H54 (cell line): ENCODE measurements around the gene COX6A1.

Source experiments
- DNase-seq: peaks from one replicate; pipeline ENCODE4 v3.0.0; 2011; ENCODE audit warnings: low spot score, mixed read lengths; ENCODE audit not compliant: insufficient read length
- FAIRE-seq: peaks from 3 replicates; lab custom pipeline; 2011; peaks lifted over from hg19 to GRCh38; lab: Jason Lieb, UNC
- POLR2A ChIP-seq: IDR thresholded peaks from 2 replicates; pipeline ENCODE4 v1.6.1; 2011; ENCODE audit warnings: low read depth, mild to moderate bottlenecking, low read length

COX6A1 gene

DNA sequence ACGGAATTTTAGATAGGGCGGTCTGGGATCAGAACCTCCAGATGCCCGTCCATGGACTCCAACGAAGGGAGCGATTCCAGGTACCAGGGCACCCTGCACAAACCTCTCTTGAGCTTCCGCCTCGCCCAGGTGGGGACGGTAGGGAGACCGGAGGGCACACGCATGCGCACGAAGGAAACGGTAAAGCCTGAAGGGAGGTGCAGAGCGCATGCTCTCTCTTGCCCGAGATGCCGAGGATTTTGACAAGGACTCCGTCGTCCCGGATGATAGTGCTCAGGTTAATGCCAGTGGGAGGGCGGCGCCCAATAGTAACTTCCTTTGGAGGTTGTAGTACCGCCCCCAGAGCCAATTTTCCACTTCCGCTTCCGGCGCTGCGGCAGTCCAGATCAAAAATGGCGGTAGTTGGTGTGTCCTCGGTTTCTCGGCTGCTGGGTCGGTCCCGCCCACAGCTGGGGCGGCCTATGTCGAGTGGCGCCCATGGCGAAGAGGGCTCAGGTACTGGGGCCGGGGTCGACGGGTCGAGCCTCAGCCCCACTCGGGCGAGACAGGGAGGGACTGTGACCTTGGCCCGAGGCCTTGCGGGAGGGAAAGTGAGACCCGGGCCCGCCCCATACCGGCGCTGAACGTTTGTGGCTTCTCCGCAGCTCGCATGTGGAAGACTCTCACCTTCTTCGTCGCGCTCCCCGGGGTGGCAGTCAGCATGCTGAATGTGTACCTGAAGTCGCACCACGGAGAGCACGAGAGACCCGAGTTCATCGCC, at the start of gene COX6A1:
TSS of gene COX6A1 (plus strand) at position 379 of the 760 bp plus-strand sequence. CDS start at position 393, 14 bp downstream.
- TF ChIP-seq POLR2A: peak; percentile 50
- FAIRE-seq: peak; percentile 94
- peak; percentile 94 for DNase-seq

DNA sequence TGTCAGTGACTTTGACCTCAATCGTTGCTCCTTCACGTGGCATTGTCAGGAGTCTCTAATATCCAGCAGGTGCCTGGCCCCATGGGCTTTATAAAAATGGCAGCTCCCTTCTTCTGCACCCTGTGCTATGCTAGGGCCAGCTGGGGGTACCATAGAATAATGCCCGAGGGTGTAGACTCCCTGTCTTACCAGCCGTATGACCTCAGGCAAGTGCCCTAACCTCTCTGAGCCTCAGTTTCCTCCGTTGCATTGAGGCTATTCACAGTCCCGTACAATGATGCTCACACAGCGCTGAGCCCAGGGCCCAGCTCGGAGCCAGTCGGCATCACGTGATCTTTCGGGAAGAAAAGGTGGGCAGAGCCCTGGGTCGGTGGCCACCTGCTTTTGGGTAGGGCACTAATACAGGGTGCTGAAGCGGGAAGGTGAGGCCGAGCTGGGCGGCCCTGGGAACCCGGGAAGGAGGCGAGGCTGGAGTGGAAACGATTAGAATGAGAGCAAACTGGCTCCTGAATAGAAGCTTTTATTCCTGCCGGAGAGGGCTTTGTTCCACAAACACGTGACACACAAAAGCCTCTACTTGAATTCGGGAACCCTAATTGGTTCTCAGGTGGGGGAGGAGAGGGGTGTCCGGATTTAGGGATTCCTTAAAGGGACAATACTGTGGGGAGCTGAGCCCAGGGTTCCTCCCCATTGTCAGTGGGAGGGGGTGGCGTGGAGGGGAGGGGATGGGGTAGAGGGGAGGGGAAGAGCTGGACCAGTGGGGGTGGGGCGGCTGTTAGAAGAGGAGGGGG, 49.0 kb upstream of the COX6A1 start:
- no peak for FAIRE-seq
- TF ChIP-seq POLR2A: no peak
- no peak for DNase-seq

DNA sequence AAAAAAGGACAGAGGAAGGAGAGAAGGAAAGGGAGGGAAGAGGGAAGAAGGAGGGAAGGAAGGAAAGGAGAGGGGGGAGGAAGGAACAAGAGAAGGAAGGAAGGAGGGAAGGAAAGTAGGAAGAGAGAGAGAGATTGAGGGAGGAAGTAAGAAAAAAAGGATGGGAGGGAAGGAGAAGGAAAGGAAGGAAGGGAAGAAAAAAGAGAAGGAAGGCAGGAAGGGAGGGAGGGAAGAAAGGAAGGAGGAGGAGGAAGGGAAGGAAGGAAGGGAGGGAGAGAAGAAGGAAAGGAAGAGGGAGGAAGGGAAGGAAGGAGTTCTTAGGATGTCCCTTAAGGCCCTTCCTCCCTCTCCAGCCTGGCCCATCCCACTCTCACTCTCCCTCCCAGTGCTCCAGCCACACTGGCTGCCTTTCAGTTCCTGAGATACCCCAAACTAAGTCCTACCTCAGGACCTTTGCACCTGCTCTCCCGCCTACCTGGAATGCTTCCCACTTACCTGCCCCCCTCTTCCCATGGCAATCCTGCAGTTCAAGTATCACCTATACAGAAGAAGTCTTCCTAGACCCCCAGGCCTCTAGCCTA, 47.3 kb upstream of the COX6A1 start:
- DNase-seq (no peak), FAIRE-seq (no peak)
- TF ChIP-seq POLR2A: no peak

DNA sequence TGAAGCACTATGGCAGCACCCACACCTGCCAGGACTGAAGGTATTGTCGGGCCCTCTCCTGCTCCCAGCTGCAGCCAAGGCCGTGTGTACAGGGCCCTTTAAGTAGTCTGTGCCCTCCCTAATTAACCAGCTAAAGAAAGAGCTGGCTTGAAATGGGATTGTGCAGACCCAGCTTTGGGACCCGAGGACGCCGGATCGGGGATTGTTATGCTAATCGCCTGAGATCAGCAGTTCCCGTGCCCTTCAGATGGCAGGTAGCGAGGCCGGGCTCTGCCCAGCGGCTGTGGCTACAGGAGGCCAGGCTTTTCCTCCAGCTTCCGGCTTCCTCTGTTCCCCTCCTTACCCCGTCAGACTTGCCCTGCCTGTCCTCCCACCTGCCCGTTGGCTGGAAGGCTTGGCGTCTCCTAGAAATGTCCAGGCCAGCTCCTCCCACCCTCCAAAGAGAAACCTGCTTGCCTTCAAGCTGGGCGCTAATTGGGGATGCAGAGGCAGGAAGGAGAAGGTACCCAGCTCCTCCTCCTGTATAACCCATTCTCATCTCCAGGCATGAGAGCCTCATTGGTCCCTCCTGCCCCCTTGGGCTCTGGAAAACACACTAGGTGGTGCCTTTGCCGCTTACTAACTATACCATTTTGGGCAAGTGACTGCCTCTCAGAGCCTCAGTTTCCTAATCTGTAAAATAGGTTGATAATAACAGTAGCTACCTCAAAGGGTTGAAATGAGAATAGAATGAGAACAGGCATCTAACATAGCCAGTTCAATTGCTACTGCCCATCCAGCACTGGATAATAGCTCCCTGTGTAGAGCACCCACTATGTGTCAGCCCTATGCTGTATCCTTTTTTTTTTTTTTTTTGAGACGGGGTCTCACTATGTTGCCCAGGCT, 43.2 kb upstream of the COX6A1 start:
- no peak for TF ChIP-seq POLR2A
- FAIRE-seq (no peak), DNase-seq (no peak)

DNA sequence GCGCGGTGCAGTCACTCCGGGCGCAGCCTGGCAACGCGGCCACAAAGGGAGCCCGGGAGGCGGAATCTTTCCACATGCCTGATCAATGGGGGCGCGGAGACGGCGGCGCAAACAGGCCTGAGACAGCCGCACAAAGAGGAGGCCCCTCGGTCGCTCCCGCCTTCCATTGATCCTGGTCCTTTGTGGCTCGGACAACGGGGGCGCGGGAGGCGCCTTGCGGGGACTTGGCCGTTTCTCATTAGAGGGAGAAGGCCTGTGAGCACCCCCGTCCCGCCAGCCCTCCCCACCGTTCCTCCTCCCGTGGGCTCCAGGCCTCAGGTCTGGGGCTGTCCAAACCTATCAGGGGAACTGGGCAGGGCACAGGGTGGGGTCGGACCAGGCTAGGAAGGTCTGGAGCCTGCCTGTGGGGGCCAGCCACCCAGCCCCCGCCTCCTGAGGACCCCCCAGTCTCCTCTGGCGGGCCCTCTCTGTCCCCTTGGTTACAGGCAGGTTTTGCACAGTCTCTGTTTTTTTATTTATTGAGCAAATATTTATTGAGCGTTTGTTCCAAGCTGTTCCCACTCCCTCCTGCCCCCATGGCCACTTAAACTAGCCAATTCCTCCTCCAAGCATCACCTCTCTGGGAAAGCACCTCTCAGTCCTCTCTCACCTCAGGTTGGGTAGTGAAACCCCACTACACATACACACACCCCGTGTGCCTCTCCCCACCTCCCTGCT, 39.9 kb upstream of the COX6A1 start:
- DNase-seq (no peak), FAIRE-seq (no peak)
- TF ChIP-seq POLR2A: no peak

DNA sequence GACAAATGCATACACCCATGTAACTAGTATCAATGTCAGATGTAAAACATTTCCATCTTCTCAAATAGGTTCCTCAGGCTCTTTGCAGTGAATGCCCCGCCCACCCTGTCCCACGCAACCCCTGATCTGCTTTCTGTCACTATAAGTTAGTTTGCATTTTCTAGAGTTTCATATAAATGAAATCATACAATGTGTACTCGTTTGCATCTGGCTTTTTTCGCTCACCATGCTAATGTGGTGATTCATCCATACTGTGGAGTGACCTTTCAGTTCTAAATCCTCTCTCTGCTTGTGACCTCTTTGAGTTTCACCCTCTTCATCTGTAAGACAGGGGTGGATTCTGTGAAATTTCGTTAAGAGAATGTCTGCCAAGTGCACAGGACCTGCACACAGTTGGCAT, 38.4 kb upstream of the COX6A1 start:
- FAIRE-seq (no peak), DNase-seq (peak; percentile 60)
- TF ChIP-seq POLR2A: no peak

DNA sequence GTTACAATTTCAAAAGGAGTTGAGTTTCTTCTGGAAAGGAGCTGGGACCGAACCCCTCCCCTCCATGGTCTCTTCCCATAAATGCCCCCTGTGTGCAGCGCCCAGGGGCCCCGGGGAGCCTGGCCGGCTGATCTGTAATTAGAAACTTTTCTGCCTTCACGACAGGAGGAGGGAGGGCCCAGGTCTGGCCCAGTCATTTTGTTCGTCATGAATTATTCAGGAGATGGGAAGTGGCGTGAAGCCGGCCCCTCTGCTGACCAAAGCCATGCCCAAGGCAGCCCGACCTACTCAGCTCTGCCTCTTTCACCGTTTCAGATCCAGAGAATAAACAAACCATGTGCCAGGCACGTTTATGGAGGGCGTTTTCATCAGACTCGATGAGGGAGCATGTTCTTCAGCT, 35.7 kb upstream of the COX6A1 start:
- TF ChIP-seq POLR2A: no peak
- FAIRE-seq (no peak), DNase-seq (no peak)

DNA sequence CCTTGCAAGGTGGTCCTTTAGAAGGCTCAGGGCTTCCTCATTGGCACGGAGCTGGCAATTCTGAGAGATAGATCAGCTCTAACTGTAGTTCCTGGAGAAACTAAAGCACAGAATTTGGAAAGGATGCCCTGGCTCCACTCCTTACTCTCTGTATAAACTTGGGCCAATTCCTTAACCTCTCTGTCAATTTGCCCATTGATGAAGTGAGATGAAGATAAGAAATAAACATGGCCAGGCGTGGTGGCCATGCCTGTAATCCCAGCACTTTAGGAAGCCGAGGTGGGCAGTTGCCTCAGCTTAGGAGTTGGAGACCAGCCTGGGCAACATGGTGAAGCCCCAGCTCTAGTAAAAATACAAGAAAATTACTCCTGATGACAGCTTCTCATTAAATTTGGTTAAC, 34.0 kb upstream of the COX6A1 start:
- no peak for FAIRE-seq
- TF ChIP-seq POLR2A: no peak
- DNase-seq: no peak

DNA sequence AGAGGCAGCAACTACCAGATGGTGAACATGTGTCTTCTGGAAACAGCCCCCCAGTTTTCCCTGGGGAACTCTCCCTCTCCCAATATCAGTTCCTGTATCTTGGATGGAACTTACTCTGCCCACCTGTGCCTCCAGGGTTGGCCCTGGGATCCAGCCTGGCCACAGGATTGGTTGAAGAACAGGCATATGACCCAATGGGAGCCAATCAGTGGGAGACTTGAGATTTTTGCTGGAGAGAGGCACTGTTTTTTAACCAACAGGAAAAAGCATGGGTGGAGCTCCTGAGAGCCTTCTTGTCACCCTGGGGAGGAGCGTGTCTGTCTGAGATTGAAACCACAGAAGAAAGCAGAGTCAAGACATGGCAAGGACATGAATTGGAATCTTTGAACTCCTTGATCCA, 33.6 kb upstream of the COX6A1 start:
- DNase-seq (no peak), FAIRE-seq (no peak)
- TF ChIP-seq POLR2A: no peak

DNA sequence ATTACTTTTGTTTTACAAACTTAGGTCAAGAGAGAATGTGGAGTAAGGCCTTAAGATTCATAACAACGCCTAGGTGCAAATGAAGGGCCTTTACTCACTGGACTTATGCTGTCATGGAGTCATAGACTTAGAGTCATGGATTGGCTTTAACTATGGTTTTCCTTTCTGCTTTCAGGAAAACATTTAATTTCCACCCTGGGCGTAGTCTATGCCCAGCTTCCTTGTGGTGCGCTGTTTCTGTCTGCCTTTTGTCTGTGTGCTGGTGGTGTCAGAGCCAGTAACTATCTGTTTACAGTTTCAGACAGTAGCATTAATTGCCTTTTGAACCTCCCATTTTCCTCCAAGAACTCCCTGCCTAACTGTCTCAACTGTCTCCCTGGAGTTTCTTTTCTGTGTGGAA, 31.8 kb upstream of the COX6A1 start:
- FAIRE-seq (no peak), DNase-seq (no peak)
- TF ChIP-seq POLR2A: no peak

DNA sequence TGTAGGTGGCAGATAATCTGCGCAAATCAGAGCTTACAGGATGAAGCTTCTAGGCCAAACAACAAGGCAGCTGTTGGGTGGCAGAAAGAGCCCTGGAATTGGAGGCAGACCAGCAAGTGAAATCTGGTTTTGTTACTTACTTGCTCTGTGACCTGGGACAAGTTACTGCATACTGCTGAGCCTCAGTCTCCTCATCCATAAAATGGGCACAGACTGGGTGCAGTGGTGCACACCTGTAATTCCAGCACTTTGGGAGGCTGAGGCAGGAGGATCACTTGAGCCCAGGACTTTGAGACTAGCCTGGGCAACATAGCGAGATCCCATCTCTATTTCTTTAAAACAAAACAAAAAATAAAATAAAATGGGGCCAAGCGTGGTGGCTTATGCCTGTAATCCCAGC, 31.4 kb upstream of the COX6A1 start:
- DNase-seq (no peak), FAIRE-seq (no peak)
- no peak for TF ChIP-seq POLR2A

DNA sequence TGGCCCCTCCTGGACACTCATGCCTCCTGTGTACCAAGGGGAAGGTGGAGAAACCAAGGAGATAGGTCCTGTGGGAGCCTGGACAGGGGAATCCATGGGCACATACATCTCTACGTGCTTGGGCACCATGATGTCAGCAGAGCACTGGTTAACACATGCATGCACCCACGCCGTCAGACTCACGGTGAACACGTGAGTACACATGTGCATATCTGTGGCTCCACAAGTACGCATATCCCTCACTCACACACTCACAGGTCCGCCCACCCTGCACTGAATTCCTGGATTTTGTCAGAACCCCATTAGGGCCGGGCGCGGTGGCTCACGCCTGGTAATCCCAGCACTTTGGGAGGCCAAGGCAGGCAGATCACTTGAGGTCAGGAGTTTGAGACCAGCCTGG, 29.1 kb upstream of the COX6A1 start:
- TF ChIP-seq POLR2A: no peak
- DNase-seq (no peak), FAIRE-seq (no peak)

DNA sequence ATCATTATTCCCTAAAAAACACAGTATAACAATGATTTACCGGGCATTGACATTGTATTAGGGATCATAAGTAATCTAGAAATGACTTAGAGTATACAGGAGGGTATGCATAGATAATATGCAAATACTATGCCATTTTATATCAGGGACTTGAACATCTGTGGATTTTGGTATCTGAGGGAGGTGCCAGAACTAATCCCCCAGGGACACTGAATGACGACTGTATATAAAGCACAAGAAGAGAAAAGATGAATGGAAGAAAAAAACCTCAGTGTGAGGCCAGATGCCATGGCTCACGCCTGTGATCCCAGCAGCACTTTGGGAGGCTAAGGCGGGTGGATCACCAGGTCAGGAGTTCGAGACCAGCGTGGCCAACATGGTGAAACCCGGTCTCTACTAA, 25.5 kb upstream of the COX6A1 start:
- TF ChIP-seq POLR2A: no peak
- no peak for FAIRE-seq

More for the DNA sequence above, 25.5 kb upstream of the COX6A1 start:
- DNase-seq: no peak
